ENCODE results near the gene SYF2.

DNA sequence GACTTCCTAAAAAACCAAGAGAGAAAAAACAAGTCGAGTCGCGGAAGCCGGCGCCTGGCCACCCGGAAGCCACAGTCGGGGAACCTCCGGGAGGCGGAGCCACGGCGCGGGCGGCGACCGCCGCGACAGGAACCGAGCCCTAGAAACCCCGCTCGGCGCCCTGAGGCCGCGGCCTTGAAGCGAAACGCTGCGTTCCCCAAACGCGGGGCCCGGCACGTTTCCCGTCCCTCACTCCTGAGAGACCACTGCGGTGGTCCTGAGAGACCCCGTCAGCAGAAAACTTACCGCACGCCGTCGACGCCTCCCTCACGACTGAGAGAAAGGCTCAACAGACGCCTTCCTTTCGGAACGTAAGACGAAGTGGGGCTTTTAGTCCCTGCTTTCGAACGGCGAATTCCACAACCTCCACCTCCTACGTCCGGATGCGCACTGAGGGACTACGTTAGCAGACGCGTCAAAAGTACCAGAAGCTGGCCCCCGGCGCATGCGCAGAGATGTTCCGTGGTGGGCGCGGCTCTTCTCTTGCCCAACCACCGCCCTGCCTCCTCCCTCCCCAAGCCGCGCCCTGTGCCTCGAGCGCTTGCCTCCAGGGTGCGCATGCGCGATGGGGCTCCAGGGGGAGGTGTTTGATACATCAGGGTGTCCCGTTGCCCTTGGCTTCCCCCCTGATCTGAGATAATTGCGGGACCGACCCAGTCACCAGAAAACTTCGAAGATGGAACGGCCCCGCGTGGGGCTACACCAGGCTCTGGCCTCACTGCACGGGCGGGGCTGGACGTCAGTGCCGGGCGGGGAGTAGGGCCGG lies 14.9 kb upstream of the SYF2 start, which contains the start of gene RSRP1:
- peak; percentile 100 for TF ChIP-seq POLR2A (IDR thresholded peaks at IDR 0.05; ENCODE audit: low read length)
- no peak for TF ChIP-seq GATA1 (IDR thresholded peaks at IDR 0.05; ENCODE audit: low read depth, low read length)

All from erythroblast (primary cell).